PC-3 (cell line): ENCODE data around the gene LRRC8B.

Experiments used
- CTCF ChIP-seq: fragments of 300-600 bp; sonication (generic); conservative IDR thresholded peaks from 2 replicates; pipeline ENCODE4 v1.5.1; 2017; ENCODE audit warnings: antibody characterized with exemption, low read depth, mild to moderate bottlenecking, low read length
- EZH2 ChIP-seq: fragments of 300-600 bp; sonication (generic); IDR thresholded peaks from one replicate; pipeline ENCODE4 v1.6.1; 2017; ENCODE audit warnings: antibody characterized with exemption, mild to moderate bottlenecking, low read length; ENCODE audit not compliant: unreplicated experiment
- EZH2phosphoT487 ChIP-seq: fragments of 300-600 bp; sonication (generic); IDR thresholded peaks from 2 replicates; pipeline ENCODE4 v1.6.1; 2018; ENCODE audit warnings: mild to moderate bottlenecking, antibody characterized with exemption, low read length, borderline replicate concordance

GRCh38 chr1:89641781-89642180 lies 117.2 kb downstream of the LRRC8B start:
- TF ChIP-seq CTCF (no peak), EZH2phosphoT487 (no peak), EZH2 (no peak)
